ENCODE data around the gene TMED5.
"Not testable (repeated sequence)": the region's sequence is repeated elsewhere in the genome, so short reads cannot be mapped to it uniquely, and the experiment has no call there.

TMED5 gene

DNA sequence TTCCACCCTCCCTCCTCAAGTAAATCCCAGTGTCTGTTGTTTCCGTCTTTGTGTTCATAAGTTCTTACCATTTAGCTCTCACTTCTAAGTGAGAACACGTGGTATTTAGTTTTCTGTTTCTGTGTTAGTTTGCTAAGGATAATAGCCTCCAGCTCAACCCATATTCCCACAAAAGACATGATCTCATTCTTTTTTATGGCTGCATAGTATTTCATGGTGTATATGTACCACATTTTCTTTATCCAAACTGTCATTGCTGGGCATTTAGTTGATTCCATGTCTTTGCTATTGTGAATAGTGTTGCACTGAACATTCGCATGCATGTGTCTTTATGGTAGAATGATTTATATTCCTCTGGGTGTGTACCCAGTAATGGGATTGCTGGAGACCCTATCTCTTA lies 5.6 kb downstream of the TMED5 start:
- DNase-seq: not testable (repeated sequence)

- no peak for DNase-seq
These were observed 7.4 kb downstream of the TMED5 start for GRCh38 chr1:93172778-93173177.

GRCh38 chr1:93171549-93172034 lies 8.6 kb downstream of the TMED5 start:
- no peak for DNase-seq

DNA sequence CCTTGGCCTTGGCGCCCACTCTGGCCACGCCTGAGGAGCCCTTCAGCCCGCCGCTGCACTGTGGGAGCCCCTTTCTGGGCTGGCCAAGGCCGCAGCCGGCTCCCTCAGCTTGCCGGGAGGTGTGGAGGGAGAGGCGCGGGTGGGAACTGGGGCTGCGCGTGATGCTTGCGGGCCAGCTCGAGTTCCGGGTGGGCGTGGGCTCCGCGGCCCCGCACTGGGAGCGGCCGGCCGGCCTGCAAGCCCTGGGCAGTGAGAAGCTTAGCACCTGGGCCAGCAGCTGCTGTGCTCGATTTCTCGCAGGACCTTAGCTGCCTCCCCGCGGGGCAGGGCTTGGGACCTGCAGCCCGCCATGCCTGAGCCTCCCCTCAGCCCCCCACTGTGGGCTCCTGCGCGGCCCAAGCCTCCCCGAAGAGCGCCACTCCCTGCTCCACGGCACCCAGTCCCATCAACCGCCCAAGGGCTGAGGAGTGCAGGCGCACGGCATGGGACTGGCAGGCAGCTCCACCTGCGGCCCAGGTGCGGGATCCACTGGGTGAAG lies 10.0 kb downstream of the TMED5 start:
- not testable (repeated sequence) for DNase-seq

DNA sequence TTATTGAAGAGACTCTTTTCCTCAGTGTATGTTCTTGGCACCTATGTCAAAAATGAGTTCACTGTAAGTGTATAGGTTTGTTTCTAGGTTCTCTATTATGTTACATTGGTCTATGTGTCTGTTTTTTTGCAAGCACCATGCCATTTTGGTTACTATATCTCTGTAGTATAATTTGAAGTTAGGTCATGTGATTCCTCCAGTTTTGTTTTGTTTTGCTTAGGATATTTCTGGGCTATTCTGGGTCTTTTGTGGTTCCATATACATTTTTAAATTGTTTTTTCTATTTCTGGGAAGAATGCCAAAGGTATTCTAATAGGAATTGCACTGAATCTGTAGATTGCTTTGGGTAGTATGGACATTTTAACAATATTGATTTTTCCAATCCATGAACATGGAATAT lies 13.2 kb downstream of the TMED5 start:
- no peak for DNase-seq

DNA sequence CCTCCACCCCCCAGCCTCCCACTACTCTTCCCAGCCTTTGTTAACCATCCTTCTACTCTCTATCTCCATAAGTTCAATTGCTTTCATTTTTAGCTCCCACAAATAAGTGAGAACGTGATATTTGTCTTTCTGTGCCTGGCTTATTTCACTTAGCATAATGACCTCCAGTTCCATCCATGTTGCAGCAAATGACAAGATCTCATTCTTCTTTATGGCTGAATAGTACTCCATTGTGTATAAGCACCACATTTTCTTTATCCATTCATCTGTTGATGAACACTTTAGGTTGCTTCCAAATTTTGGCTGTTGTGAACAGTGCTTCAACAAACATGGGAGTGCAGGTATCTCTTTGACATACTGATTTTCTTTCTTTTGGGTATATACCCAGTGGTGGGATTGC lies 14.3 kb downstream of the TMED5 start:
- not testable (repeated sequence) for DNase-seq

GRCh38 chr1:93164816-93165215 lies 15.4 kb downstream of the TMED5 start:
- DNase-seq: no peak

GRCh38 chr1:93163314-93163713 lies 16.9 kb downstream of the TMED5 start:
- DNase-seq: not testable (repeated sequence)

- no peak for DNase-seq
These were observed 20.9 kb downstream of the TMED5 start for GRCh38 chr1:93159337-93159736.

DNA sequence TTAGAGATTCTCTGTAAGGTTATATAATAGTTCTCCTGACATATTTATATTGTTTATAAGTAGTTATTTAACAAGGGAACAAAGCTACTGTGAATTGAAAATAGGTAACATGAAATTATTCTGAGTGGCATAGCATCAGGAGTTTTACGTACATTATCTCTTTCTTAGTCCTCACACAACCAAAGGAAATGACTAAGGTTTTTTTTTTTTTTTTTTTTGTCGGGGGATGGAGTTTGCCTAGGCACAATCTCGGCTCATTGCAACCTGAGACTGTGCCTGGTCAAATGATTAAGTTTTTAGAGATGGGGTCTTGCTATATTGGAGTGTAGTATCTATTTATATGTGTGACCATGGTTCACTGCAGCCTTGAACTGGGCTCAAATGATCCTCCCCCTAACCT lies 24.9 kb downstream of the TMED5 start:
- DNase-seq: no peak

DNA sequence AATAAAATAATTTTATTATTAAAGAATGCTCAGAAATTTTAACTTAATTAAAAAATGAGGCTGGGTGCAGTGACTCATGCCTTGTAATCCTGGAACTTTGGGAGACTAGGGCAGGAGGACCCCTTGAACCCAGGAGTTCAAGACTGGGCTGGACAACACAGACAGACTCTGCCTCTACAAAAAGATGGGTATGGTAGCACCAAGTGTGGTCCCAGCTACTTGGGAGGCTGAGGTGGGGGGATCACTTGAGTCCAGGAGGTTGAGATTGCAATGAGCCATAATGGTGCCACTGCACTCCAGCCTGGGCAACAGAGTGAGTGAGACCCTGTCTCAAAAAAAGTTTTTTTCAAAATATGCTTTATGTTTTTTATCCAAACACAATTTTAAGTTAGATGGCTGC lies 25.3 kb downstream of the TMED5 start:
- no peak for DNase-seq

- DNase-seq: no peak
These were observed 27.4 kb downstream of the TMED5 start for GRCh38 chr1:93152835-93153234.

DNA sequence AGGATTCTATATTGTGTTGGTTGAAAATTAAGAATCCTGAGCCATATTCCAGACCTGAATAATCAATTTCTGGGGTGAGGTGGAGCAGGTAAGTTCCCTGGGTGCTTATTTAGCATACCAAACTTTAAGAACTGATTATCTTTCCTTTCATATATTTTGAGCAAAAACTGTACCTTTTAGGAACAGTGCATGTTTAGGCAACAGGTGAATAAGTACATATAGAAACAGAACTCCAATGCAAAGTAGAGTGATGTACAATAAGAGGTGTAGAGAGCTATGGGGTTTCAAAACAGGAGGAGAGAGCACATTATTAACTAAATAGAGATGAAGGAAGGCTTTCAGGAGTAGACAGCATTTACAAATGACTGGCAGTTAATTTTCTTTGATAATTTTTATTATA lies 28.7 kb downstream of the TMED5 start:
- DNase-seq: no peak

- DNase-seq: no peak
These were observed 29.5 kb downstream of the TMED5 start for GRCh38 chr1:93150729-93151128.

DNA sequence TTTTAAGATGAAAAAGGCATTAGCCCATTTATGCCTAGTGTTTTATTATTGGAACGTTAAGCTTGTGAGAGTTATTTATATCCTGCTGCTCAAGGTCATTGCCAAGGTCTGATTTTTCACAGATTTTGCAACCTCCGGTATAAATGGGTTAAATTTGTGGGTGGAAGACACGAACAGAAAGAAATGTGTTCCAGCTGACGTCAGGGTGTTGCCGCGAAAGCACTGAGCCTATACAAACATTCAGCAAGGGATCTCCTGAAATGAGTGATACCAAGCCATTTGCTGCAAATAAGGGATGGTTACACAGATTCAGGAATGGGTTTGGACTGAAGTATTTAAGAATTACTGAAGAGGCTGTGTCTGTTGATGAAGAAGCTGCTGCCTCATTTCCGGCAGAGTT lies 32.2 kb downstream of the TMED5 start:
- no peak for DNase-seq

DNA sequence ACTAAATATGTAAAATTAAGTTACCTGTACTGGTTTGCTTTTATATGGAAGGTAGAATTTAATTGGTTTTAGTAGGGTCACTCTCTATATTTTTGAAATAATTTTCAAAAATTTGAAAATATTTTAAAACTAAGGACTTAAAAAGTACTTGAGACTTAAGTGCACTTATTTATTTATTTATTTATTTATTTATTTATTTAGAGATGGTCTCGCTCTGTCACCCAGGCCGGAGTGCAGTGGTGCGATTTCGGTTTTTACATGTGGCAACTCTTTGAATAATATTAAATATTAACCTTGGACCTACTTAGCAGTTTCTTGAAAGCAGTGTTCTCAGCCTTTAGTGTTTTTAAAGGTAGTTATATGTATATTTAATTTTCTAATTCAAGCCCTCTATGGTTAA lies 36.4 kb downstream of the TMED5 start:
- DNase-seq: no peak

- DNase-seq: no peak
These were observed 37.1 kb downstream of the TMED5 start for GRCh38 chr1:93143136-93143535.

GRCh38 chr1:93142161-93142560 lies 38.1 kb downstream of the TMED5 start:
- no peak for DNase-seq

- DNase-seq: no peak
These were observed 40.1 kb downstream of the TMED5 start for GRCh38 chr1:93140106-93140505.

DNA sequence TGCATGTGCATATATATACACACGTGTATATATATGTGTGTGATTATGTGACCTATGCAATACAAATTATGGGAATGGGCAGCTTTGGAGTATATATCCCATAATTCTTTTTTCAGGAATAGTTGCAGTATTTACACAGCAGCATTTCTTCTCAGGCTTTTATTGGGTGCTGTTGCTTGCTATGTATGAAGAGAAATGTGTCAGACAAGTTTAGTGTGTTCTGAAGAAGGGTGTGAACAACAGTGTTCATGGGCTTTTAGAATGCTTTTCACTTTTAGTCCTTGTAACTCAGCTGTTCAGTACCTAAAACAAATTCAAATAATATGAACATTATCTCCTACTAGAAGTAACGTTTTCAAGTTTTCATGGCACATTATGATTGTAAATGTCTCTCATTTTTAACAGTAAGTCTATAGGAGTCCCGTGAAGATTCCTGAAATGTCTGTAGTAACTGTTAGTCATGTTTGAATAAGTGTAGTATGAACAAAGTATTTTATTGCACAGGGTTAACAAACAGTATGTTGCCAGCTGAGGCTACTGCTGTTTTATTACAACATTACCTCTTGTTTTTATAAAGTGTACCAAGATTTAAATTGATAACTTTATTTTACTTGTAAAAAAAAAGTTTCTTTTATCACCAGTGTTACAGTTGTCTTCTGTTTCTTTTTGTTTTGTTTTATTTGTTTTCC lies 42.5 kb downstream of the TMED5 start:
- no peak for DNase-seq

- DNase-seq: no peak
These were observed 43.8 kb downstream of the TMED5 start for GRCh38 chr1:93136445-93136844.

GRCh38 chr1:93132638-93133037 lies 47.6 kb downstream of the TMED5 start:
- no peak for DNase-seq

GRCh38 chr1:93129507-93130099 lies 50.6 kb downstream of the TMED5 start:
- DNase-seq: no peak
